ENCODE data around the gene ESRRB.

DNA sequence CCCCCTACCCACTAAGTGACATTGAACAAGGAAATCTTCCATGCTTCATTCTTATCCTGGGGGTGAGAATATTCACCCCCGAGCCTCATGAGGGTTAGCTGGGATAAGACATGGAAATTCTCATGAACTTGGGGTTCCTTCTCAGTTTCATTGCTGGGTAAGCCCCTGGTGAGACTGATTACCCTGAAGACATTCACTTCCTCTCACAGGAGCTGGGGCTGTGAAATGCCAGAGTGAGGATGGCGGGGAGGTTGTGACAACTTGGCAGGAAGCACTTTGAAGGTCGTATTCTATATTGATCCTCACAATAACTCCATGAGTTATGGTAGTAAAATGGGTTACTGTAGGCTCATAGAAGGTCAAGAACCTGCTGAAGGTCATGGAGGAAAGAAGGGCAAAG, 43.5 kb downstream of the ESRRB start:
- no peak for TF ChIP-seq EZH2phosphoT487 (IDR thresholded peaks at IDR 0.05; ENCODE audit: borderline replicate concordance, low read depth, low read length)
- TF ChIP-seq, protein P1, sequence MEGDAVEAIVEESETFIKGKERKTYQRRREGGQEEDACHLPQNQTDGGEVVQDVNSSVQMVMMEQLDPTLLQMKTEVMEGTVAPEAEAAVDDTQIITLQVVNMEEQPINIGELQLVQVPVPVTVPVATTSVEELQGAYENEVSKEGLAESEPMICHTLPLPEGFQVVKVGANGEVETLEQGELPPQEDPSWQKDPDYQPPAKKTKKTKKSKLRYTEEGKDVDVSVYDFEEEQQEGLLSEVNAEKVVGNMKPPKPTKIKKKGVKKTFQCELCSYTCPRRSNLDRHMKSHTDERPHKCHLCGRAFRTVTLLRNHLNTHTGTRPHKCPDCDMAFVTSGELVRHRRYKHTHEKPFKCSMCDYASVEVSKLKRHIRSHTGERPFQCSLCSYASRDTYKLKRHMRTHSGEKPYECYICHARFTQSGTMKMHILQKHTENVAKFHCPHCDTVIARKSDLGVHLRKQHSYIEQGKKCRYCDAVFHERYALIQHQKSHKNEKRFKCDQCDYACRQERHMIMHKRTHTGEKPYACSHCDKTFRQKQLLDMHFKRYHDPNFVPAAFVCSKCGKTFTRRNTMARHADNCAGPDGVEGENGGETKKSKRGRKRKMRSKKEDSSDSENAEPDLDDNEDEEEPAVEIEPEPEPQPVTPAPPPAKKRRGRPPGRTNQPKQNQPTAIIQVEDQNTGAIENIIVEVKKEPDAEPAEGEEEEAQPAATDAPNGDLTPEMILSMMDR (conservative IDR thresholded peaks at IDR 0.05; ENCODE audit: low read length), result no peak
